ENCODE data around the gene PLEKHO1.

DNA sequence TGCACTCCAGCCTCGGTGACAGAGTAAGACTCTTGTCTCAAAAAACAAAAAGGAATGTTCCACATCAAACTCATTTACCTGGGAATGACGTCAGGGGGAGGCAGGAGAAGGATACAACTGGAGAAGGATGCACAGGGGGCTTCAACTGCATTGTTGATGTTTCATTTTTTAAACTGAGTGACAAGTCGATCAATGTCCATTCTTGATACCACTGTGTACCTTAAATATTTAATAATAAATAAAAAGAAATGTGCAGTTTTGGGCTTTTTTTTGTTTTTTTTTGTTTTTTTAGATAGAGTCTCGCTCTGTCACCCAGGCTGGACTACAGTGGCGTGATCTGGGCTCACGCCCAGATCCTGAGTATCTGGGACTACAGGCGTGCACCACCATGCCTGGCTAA lies 35.8 kb downstream of the PLEKHO1 start:
- TF ChIP-seq, protein P1, sequence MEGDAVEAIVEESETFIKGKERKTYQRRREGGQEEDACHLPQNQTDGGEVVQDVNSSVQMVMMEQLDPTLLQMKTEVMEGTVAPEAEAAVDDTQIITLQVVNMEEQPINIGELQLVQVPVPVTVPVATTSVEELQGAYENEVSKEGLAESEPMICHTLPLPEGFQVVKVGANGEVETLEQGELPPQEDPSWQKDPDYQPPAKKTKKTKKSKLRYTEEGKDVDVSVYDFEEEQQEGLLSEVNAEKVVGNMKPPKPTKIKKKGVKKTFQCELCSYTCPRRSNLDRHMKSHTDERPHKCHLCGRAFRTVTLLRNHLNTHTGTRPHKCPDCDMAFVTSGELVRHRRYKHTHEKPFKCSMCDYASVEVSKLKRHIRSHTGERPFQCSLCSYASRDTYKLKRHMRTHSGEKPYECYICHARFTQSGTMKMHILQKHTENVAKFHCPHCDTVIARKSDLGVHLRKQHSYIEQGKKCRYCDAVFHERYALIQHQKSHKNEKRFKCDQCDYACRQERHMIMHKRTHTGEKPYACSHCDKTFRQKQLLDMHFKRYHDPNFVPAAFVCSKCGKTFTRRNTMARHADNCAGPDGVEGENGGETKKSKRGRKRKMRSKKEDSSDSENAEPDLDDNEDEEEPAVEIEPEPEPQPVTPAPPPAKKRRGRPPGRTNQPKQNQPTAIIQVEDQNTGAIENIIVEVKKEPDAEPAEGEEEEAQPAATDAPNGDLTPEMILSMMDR (IDR thresholded peaks at IDR 0.05), result no peak
- no peak for TF ChIP-seq POLR2A (IDR thresholded peaks at IDR 0.05)
